Activated naive CD8-positive, alpha-beta T cell treated with anti-CD3 and anti-CD28 coated beads for 36 hours (primary cell): Measurements from ENCODE around the gene C1QL4. TPM values are rescaled to one million over a fixed set of nuclear protein-coding genes. Genes with fewer than 3 reads are reported as not detected.
A peak's percentile ranks its signal among the peaks of the same experiment; 100 is the strongest.
"Not testable (repeated sequence)": the region's sequence is repeated elsewhere in the genome, so short reads cannot be mapped to it uniquely, and the experiment has no call there.

Experiments used
- DNase-seq: peaks from one replicate; pipeline ENCODE4 v3.0.0; 2021
- H3K27ac Mint-ChIP-seq: one replicate; pipeline ENCODE4 v1.8.0; 2022; ENCODE audit warnings: mild to moderate bottlenecking, moderate library complexity, mixed read lengths
- H3K27me3 Mint-ChIP-seq: one replicate; pipeline ENCODE4 v1.8.0; 2022; ENCODE audit warnings: mild to moderate bottlenecking, mixed read lengths
- H3K36me3 Mint-ChIP-seq: one replicate; pipeline ENCODE4 v1.8.0; 2021; ENCODE audit warnings: mild to moderate bottlenecking, mixed read lengths
- H3K4me1 Mint-ChIP-seq: one replicate; pipeline ENCODE4 v1.8.0; 2021; ENCODE audit warnings: mixed read lengths
- H3K4me3 Mint-ChIP-seq: one replicate; pipeline ENCODE4 v1.8.0; 2022; ENCODE audit warnings: mild to moderate bottlenecking, moderate library complexity, mixed read lengths
- H3K9me3 Mint-ChIP-seq: one replicate; pipeline ENCODE4 v1.8.0; 2022; ENCODE audit warnings: mixed read lengths
- total RNA-seq, 2 experiments: library from RNA; stranded (reverse); gene quantifications; one replicate each; pipeline ENCODE4 v1.2.3, GENCODE V29; 2021

The C1QL4 gene
- total RNA-seq, 2 experiments from 2014 or later = not detected

GRCh38 chr12:49331380-49332222 is 5.4 kb downstream of the C1QL4 start:
- Mint-ChIP-seq H3K27me3 (peaks cover 48% of the 10 kb centered on the region), H3K27ac (no peak overlapping the region), H3K9me3 (no peaks in the 10 kb centered on the region), H3K4me3 (no peak overlapping the region), H3K36me3 (peaks cover 19% of the 10 kb centered on the region), H3K4me1 (peaks cover 8% of the 10 kb centered on the region)
- DNase-seq = no peak

GRCh38 chr12:49330631-49331379 is 6.2 kb downstream of the C1QL4 start:
- Mint-ChIP-seq H3K9me3 (no peaks in the 10 kb centered on the region), H3K4me3 (no peak overlapping the region)

GRCh38 chr12:49330032-49330619 is 6.9 kb downstream of the C1QL4 start:
- H3K9me3 Mint-ChIP-seq = no peaks in the 10 kb centered on the region
- no peak for DNase-seq
- H3K4me3 Mint-ChIP-seq = no peak overlapping the region
- H3K27me3 Mint-ChIP-seq = peaks cover 38% of the 10 kb centered on the region
- no peak overlapping the region for H3K27ac Mint-ChIP-seq
- H3K4me1 Mint-ChIP-seq = peaks cover 6% of the 10 kb centered on the region
- peaks cover 23% of the 10 kb centered on the region for H3K36me3 Mint-ChIP-seq

More at GRCh38 chr12:49330631-49331379, 6.2 kb downstream of the C1QL4 start:
- Mint-ChIP-seq H3K27me3 (peaks cover 45% of the 10 kb centered on the region), H3K4me1 (peaks cover 8% of the 10 kb centered on the region), H3K27ac (no peak overlapping the region), H3K36me3 (peaks cover 21% of the 10 kb centered on the region)
- DNase-seq = no peak

GRCh38 chr12:49328816-49329215 is 8.2 kb downstream of the C1QL4 start:
- Mint-ChIP-seq H3K4me3 (no peak overlapping the region), H3K4me1 (peaks cover 4% of the 10 kb centered on the region), H3K9me3 (no peaks in the 10 kb centered on the region), H3K27ac (no peak overlapping the region), H3K27me3 (peaks cover 25% of the 10 kb centered on the region), H3K36me3 (peaks cover 28% of the 10 kb centered on the region)
- DNase-seq = no peak

GRCh38 chr12:49327887-49328286 is 9.1 kb downstream of the C1QL4 start:
- DNase-seq = no peak
- H3K36me3 Mint-ChIP-seq = peaks cover 32% of the 10 kb centered on the region
- no peak overlapping the region for H3K4me3 Mint-ChIP-seq
- peaks cover 16% of the 10 kb centered on the region for H3K27me3 Mint-ChIP-seq
- peaks cover under 1% of the 10 kb centered on the region for H3K4me1 Mint-ChIP-seq
- H3K9me3 Mint-ChIP-seq = no peaks in the 10 kb centered on the region
- no peak overlapping the region for H3K27ac Mint-ChIP-seq

GRCh38 chr12:49327368-49327767 is 9.6 kb downstream of the C1QL4 start:
- H3K27me3 Mint-ChIP-seq = peaks cover 10% of the 10 kb centered on the region
- no peaks in the 10 kb centered on the region for H3K9me3 Mint-ChIP-seq
- no peak overlapping the region for H3K27ac Mint-ChIP-seq
- H3K4me1 Mint-ChIP-seq = peaks cover under 1% of the 10 kb centered on the region
- no peak overlapping the region for H3K4me3 Mint-ChIP-seq
- H3K36me3 Mint-ChIP-seq = peaks cover 32% of the 10 kb centered on the region
- DNase-seq = no peak

- no peaks in the 10 kb centered on the region for H3K27me3 Mint-ChIP-seq
- DNase-seq = no peak
- H3K9me3 Mint-ChIP-seq = no peaks in the 10 kb centered on the region
- no peak overlapping the region for H3K27ac Mint-ChIP-seq
- peaks cover 23% of the 10 kb centered on the region for H3K36me3 Mint-ChIP-seq
- H3K4me3 Mint-ChIP-seq = no peak overlapping the region
- peaks cover 8% of the 10 kb centered on the region for H3K4me1 Mint-ChIP-seq
Measured at GRCh38 chr12:49325606-49326005, 11.4 kb downstream of the C1QL4 start.

GRCh38 chr12:49323524-49324097 is 13.4 kb downstream of the C1QL4 start:
- Mint-ChIP-seq H3K27me3 (no peaks in the 10 kb centered on the region), H3K27ac (peak overlapping the region; percentile 95), H3K4me1 (peaks cover 8% of the 10 kb centered on the region), H3K9me3 (no peaks in the 10 kb centered on the region), H3K36me3 (peaks cover 18% of the 10 kb centered on the region), H3K4me3 (peak overlapping the region; percentile 100)
- DNase-seq = no peak

GRCh38 chr12:49322708-49323523 is 14.1 kb downstream of the C1QL4 start, which contains the start of gene TROAP:
TROAP (plus strand) TSS chr12:49323255; CDS start chr12:49323609, 354 bp downstream.
- no peaks in the 10 kb centered on the region for H3K27me3 Mint-ChIP-seq
- peak within 1 kb of the TSS; percentile 95 for H3K27ac Mint-ChIP-seq
- no peaks in the 10 kb centered on the region for H3K9me3 Mint-ChIP-seq

GRCh38 chr12:49322367-49322707 is 14.7 kb downstream of the C1QL4 start:
- no peaks in the 10 kb centered on the region for H3K27me3 Mint-ChIP-seq
- H3K36me3 Mint-ChIP-seq = peaks cover 15% of the 10 kb centered on the region
- peaks cover 8% of the 10 kb centered on the region for H3K4me1 Mint-ChIP-seq
- H3K4me3 Mint-ChIP-seq = peak overlapping the region; percentile 100
- no peak for DNase-seq
- peak overlapping the region; percentile 95 for H3K27ac Mint-ChIP-seq
- no peaks in the 10 kb centered on the region for H3K9me3 Mint-ChIP-seq

More at GRCh38 chr12:49322708-49323523, 14.1 kb downstream of the C1QL4 start, which contains the start of gene TROAP:
- Mint-ChIP-seq H3K36me3 (peaks cover 18% of the 10 kb centered on the region), H3K4me3 (peak within 1 kb of the TSS; percentile 100), H3K4me1 (peaks cover 8% of the 10 kb centered on the region)
- peak; percentile 97 for DNase-seq

- not testable (repeated sequence) for H3K27ac Mint-ChIP-seq, H3K4me3 Mint-ChIP-seq, H3K9me3 Mint-ChIP-seq, H3K4me1 Mint-ChIP-seq, DNase-seq, H3K27me3 Mint-ChIP-seq
- peaks cover 11% of the 10 kb centered on the region for H3K36me3 Mint-ChIP-seq
Measured at GRCh38 chr12:49320411-49321103, 16.4 kb downstream of the C1QL4 start.

- not testable (repeated sequence) for H3K4me3 Mint-ChIP-seq, H3K4me1 Mint-ChIP-seq, H3K27ac Mint-ChIP-seq, DNase-seq, H3K9me3 Mint-ChIP-seq, H3K27me3 Mint-ChIP-seq, H3K36me3 Mint-ChIP-seq
Measured at GRCh38 chr12:49317118-49317517, 19.9 kb downstream of the C1QL4 start.

GRCh38 chr12:49314811-49315210 is 22.2 kb downstream of the C1QL4 start:
- Mint-ChIP-seq H3K9me3 (no peaks in the 10 kb centered on the region), H3K27ac (no peak overlapping the region), H3K4me3 (no peak overlapping the region), H3K36me3 (no peaks in the 10 kb centered on the region), H3K27me3 (peaks cover 10% of the 10 kb centered on the region), H3K4me1 (no peaks in the 10 kb centered on the region)
- DNase-seq = no peak
